HG03139 (cell line): ENCODE measurements around the gene MRPL53.
A peak's percentile ranks its signal among the peaks of the same experiment; 100 is the strongest.
"Not testable (repeated sequence)": the region's sequence is repeated elsewhere in the genome, so short reads cannot be mapped to it uniquely, and the experiment has no call there.

Experiments
- ATAC-seq: cut with Tn5 transposase; IDR thresholded peaks from one replicate; pipeline ENCODE4 v1.9.1; 2021; ENCODE audit not compliant: unreplicated experiment

MRPL53 gene

DNA sequence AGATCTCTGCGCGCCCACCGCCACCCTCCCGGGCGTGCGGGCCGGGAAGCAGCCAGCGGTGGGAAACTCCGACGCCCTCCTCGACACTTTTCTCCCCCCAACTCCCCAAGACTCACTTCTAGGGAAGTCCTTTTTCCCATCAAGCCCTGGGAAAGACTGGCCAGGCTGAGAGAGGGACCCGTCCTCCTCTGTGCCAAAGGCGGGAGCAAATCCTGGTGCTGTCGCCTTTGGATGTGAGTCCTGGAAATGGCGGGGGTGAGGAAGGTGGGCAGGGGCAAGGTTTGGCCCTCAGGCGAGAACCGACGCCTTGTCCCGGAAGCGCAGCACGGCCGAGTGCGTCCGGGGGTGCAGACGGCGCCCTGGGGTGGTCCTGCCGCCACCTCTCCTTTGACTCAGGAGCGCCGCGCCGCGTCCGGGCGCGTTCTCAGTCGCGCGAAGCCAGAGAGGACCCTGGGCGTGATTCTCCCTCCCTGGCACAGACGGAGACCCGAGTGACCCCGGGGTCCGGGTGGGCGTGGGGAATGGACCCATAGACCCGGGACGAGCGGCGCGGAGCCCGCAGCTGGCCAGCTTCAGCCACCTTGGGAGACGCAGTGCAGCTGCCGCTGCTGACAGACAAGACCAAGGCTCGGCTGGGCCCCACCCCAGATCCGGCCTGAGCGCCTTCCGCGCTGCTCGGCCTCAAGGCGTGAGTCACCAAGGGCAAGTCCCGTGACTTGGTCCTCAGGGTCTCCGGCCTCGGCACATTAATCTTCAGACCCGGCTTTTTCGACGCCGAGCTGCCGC lies 30.4 kb upstream of the MRPL53 start:
- ATAC-seq, result peak; percentile 32

DNA sequence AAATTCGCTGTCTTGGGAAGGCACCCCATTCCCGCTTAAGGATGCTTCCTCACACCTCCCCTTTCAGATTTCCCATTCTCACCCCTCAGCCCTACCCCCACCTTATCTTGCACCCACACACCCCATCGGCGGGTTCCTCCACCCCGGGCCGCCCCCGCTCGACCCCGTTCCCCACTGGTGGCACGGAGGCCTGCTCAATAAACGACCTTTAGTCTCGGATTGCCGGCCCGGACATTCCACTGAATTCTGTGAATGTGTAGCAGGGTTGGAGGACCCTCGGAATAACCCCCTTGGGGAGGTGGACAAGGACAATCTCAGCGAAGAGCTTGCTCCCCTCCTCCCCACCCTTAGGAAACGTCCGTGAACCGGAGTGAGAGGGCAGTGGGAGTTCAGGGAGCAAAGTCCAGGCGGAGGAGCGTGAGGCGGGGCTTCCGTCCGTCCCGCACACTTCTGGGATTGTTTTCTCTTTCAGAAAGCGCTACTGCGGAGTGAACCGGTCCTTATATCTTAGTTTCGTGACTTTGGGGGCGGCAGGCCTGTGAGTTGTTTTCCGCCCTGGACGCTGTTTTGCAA lies 29.8 kb upstream of the MRPL53 start:
- ATAC-seq, result no peak

DNA sequence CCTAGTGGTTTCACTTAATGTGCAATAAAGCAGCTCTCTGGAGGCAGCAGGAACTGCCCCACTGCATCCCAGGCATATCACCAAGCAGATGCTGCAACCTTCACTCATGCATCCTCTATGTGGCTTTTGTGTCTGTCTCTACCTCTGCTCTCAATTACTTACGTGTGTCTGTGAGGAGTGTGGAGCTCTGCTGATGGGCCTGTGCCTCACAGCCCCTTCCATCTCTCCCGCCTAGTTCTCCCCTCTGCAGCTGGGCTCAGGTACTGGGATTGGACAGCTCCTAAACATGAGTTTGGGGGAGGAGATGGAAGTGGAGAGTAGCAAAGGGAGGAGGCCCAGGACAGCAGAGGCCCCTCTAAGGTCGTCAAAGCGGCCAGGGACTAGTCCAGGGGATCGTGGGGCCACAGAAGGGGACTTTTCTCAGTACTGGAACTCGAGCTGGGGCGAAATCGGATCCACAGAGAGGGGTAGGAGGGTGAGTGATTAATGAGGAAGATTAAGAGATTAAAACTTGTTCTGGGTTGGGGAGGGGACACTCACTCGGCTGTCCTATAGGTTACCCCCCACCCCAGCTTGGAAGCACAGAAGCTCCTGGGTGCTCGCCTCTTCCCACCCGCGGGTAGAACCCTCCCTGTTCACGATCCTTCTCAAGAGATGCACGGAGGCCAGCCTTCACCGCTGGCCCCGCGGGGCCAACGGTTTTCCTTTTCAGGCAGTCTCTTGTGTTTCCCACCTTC lies 29.0 kb upstream of the MRPL53 start:
- no peak for ATAC-seq

DNA sequence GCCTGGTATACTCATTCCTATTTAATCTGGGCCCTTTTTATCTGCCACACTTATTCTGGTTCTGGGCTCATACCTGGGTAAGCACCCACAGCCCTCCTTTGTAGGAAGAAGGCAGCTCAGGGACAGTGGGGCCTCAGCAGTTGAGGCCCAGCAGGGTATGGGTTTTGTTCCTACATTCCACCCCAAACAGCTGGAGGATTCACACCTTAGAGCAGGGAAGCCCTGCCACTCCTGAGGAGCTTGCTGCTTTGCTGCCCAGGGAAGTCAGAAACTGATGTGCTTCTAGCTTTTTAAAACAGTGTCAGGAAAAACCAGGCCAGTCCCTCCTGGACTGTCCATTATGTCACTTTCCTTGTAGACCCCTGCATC lies 28.1 kb upstream of the MRPL53 start:
- no peak for ATAC-seq

DNA sequence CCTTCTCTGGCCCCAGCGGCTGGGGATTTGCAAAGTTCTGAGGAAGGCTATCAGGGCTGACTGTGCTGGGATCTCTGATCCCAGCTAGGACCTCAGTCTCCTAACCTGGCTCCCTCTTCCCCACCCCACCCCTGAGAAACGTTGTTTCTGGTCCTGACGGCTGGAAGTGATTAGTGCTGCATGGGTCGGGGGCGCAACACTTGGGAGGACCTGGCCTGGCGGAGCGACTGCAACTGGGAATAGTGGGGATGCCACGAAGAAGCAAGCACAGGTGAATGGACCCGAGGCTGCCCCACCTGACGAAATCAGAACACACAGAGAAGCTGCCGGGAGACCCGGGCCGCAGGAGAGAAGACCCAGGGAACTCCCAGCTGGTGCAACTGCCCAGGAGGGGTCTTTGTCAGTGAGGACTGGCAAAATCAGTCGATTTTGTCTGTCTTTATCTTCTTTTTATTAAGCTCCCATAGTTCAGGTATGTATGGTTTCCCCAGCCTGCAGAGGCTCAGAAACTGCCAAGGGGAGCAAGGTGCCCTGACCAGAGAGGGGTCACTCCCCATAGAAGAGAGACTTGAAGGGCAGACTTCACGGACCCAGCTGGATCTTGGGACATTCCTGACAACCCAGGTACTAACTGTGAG lies 27.6 kb upstream of the MRPL53 start:
- ATAC-seq, result no peak

DNA sequence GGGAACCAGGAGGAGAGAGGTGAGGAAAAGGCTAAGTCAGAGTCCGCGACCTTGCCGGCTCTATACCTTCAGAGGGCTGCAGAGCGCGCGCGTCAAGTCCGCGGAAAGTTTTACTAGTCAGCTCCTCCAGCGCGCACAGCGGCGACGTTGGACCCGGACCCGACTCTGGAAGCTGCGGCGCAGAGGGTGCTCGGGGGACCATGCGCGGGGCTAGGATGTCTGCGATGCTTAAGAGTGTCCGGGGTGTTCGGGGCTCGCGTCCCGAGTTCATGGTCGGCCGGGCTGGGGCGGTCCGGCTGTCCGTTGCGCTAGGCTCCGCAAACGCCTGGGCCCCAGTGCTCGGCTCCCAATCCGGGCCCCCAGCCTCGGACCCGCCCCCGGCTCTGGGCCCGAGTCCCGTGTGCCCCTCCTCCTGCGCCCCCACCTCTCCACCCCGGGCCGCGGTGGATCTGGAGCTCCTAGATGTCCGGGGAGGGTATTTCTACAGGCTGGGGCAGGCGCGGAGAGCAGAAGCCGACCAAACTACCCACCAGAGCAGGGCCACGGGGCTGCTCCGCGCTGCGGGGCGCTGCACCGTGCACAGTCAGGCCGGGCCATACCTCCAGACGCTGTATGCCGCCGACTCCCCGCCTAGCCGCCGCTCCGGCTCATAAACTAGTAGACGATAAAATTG lies 26.9 kb upstream of the MRPL53 start, which contains the start of gene LBX2:
Gene LBX2 (minus strand): TSS at position 337 of the 673 bp plus-strand sequence. CDS start 66 bp downstream, at position 271.
- ATAC-seq, result no peak

DNA sequence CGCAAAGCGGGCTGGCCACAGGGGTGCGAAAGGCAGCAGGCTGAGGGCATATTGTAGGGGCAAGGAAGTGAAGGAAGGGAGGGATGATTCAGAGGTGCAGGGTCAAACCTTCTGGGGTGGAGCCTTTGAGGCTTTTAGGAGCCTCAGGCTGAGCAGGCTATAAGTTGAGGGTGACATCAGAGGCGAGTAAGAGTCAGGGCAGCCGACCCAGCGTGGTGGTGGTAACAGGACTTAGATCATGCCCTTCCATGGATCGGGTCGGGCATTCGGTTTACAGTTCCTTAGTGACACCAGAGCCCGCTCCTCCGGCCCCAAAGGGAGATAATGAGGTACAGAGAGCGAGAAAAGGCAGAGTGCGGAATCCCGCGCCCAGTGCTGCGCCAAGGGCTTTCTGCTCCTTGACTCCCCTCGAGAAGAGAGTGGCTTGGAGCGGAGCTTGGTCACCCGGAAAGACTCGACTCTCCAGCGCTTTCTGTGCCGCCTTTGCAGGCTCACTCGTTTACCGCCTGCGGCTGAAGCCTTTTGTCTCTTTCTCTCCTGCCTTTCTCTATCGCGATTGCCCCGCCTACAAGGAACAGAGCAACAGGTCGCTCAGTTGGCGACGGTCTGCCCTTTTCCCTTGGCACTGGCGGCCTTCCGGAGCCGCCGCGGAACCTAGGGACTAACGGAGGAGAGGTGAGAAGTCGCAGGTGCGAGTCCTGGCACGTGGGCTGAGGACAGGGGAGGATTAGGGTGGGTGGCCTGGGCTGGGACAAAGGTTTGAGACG lies 26.2 kb upstream of the MRPL53 start:
- ATAC-seq, result no peak

DNA sequence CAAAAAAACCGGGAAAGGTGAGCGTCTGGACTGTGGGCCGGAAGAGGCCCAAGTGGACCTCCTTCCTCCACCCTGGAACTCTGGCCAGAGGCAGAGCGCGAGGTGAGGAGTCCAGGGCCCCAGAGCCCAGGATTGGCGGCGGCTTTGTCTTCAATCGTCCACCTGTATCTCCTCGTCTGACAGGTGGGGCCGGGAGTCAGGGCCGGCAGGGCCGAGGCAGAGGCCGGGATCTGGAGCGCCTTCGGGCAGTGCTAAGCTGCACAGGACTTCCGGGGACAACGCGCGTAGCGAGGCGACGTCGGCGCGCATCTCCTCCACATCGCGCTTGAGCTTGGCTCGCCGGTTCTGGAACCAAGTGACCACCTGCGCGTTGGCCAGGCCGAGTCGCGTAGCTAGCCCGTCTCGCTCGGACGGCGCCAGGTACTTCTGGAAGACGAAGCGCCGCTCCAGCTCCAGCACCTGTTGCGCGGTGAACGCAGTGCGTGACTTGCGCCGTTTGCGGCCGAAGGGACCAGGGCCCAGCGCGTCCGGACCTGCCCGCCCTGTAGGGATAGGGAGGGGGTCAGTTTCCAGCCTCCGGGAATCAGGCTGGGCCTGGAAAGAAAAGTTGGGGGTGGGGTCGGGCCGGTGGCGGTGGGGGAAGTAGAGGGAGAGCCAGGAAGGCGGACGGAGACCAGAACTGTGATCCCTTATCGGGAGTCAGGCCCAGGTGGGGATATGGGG lies 25.5 kb upstream of the MRPL53 start:
- ATAC-seq, result no peak

DNA sequence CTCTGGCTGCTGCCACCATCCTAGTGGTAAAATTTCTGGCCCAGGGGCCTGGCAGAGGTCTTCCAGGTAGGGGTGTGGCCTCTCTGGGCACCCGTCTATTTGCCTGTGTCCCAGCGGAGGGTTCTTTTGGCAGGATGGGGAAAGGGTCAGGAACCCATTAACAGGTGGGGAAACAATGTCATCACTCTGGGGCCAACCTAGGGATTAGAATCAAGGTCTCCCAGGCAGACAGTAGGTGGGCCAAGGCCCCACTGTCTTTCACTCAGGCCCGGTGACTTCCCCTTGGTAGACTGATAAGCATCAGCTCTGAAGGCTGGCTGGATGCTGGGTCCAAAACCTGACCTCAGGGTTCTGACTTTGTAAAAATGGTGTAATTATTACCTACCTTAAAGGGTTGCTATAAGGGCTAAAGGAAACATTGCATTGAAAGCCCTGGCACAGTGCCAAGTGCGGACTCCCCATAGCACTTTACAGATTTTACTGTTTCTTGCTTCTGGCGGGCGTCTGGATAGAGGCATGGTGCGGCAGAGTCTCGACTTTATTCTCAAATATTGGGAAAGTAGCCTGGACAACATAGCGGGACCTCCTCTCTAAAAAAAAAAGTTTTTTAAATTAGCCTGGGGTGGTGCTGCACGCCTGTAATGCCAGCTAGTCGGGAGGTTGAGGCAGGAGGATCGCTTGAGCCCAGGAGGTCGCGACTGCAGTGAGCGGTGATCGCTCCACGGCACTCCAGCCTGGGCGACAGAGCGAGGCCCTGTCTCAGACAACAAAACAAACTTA lies 24.7 kb upstream of the MRPL53 start:
- ATAC-seq, result no peak

DNA sequence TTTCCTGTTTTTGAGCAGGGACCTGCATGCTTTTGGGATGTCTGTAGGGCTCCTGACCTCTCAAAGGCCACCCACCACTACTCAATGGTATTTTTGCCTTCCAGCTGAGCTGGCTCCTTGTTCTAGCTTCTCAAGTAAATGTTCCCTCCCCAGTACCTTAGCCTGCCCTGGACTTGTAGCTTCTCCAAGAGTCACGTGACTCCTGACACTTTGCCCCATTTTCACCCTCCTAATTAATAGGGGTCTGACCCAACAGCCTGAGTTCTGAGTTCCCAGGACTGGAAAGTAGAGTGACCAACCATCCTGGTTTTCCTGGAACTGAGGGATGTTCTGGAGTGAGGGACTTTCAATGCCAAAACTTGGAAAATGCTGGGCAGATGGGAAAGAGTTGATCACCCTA lies 23.0 kb upstream of the MRPL53 start:
- no peak for ATAC-seq

DNA sequence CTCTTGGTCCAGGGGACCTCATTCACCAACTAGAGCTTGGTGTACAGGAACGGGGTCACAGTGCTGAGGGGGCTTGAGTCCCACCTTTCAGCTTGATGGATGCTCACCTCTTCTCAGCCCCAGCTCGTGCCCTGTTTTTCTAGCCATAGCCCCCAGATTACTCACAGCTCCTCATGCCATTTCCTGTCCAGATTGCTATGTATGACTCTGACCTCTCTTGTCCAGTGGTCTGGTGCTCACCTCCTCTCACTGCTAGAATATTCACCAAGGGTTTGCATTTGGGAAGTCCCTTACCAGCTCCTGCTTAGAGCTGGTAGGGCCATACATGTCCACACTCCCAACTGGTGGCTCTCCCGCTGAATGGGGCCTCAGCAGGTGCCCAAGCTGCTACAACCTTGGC lies 21.1 kb upstream of the MRPL53 start:
- ATAC-seq, result no peak

DNA sequence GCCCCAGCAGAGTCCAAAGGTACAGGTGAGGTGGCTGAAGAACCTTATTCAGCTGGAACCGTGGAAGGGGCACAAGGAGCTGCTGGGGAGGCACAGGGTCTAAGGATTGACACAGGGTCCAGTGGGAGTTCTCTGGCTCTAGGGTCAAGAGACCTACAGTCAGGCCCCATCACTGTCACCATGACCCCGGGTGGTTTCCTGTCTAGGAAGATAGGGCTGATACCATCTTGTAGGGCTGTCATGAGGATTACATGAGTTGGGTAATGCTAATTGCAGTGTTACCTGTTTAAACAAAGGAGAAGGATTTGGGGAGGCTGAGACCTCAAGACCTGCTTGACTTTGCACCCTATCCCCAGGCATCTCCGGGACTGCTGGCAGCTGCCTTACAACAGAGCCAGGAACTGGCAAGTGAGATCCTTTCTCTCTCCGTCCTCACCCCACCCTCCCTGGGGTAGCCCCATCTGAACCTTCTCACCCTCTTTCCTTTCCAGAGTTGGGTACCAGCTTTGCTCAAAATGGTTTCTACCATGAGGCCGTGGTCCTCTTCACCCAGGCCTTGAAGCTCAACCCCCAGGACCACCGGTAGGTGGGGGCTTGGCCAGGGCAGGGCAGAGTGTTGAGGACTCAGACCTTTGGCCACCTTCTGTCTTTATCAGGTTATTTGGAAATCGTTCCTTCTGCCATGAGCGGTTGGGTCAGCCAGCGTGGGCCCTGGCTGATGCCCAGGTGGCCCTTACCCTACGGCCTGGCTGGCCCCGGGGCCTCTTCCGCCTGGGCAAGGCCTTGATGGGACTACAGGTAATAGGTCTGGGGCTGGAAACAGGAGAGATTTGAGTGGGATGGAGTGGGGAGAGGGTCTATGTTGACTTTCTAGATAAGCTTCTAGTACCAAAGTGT lies 19.4 kb upstream of the MRPL53 start:
- no peak for ATAC-seq

DNA sequence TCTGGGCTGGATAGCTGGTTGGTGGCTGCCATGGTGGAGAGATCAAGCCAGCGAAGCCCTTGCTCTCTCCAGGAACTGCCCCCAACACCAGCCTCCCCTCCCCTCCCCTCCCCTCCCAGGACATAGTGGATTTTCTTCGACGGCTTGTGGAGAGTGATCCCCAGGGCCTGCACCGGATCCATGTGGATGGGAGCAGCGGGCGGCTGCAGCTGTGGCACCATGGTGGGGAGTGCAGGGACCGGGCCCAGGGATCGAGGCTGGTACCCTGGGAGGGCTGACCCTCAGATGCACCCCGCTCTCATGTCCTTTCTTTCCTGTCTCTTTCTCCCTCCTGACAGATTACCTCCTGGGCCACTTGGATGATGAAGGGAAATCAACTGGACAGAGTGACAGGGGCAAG lies 17.4 kb upstream of the MRPL53 start:
- ATAC-seq, result no peak

DNA sequence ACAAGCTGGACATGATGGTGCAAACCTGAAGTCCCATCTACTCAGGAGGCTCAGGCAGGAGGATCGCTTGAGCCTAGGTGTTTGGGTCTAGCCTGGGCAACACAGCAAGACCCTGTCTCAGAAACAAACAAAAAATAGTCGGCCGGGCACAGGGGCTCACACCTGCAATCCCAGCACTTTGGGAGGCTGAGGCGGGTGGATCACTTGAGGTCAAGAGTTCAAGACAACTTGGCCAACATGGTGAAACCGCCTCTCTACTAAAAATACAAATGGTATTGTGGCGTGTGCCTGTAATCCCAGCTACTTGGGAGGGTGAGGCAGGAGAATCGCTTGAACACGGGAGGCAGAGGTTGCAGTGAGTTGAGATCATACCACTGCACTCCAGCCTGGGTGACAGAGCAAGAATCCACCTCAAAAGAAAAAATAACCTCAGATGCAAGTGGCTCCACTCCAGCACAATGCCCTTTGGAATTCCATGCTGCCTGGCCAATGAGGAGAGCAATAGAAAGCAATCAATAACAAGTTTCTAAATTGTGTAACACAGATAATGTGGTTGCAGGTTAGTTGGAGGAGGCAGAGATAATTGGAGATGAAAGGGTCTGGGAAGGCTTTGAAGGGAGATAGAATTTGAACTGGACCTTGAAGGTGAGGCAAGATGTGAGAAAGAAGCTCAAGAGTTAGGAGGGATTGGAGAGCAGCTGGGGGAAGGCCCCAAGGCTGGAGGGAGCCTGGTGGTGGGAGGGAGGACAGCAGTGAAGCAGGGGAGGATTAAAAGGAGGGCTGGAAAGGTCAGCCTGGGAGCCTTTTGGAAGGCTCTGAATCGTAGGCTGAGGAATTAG lies 16.4 kb upstream of the MRPL53 start:
- no peak for ATAC-seq

DNA sequence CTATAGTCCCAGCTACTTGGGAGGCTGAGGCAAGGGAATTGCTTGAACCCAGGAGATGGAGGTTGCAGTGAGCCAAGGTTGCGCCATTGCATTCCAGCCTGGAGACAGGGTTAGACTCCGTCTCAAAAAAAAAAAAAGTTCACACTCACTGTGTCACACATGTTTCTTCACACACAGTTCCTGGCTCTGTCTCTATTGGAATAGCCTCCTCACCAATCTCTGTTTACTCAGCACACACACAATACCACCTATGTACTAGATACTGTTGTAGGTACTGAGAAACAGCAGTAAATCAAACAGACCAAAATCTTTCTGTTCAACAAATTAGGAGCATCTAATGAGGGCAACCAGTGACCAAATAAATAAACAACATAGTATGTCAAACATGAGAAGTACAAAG lies 13.7 kb upstream of the MRPL53 start:
- ATAC-seq, result no peak

DNA sequence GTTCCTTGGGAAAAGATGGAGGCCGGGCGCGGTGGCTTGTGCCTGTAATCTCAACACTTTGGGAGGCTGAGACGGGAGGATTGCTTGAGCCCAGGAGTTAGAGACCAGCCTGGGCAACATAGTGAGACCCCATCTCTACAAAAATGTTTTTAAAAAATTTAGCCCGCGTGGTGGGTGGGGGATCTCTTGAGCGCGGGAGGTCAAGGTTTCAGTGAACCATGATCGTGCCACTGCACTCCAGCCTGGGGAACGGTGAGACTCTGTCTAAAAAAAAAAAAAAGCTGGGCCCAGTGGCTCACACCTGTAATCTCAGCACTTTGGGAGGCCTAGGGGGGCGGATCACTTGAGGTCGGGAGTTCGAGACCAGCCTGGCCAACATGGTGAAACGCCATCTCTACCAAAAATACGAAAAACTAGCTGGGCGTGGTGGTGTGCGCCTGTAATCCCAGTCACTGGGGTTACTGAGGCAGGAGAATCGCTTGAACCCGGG lies 11.2 kb upstream of the MRPL53 start:
- not testable (repeated sequence) for ATAC-seq
